Adrenal gland (tissue), 12 donors: ENCODE results near the gene CERK. TPM values are rescaled to one million over a fixed set of nuclear protein-coding genes. Genes with fewer than 3 reads are reported as not detected.
"Not testable (repeated sequence)": the region's sequence is repeated elsewhere in the genome, so short reads cannot be mapped to it uniquely, and the experiment has no call there.

Experiments used
- DNase-seq, 7 donors: peaks; one replicate each; pipeline ENCODE4 v3.0.0-alpha.2; 2019 to 2020
- H3K27ac ChIP-seq, 5 donors: fragments of 200-600 bp; sonication (generic) in 4 of 5; 1 replicate in 3 of 5; 2 replicates in 2 of 5; pipeline versions ENCODE4 v1.5.1 to v1.8.0; 2016 to 2020; ENCODE audit warnings: mild to moderate bottlenecking in 1 of 5
- H3K27me3 ChIP-seq: fragments of 200-600 bp; 2 replicates; pipeline ENCODE4 v1.8.0; 2021
- H3K36me3 ChIP-seq, 2 donors: fragments of 200-600 bp; replicated peaks in 1 of 2; 1 replicate in 1 of 2; 2 replicates in 1 of 2; pipeline versions ENCODE4 v1.5.1 to v1.8.0; 2018 to 2022
- H3K4me1 ChIP-seq, 2 donors: fragments of 200-600 bp; replicated peaks in 1 of 2; 1 replicate in 1 of 2; 2 replicates in 1 of 2; pipeline versions ENCODE4 v1.5.1 to v1.8.0; 2018 to 2021
- H3K4me3 ChIP-seq, 4 donors: fragments of 200-600 bp; sonication (generic) in 3 of 4; one replicate each; pipeline ENCODE4 v1.5.1; 2016 to 2018
- H3K9me3 ChIP-seq, 3 donors: fragments of 200-600 bp; sonication (generic) in 1 of 3; replicated peaks in 1 of 3; 1 replicate in 2 of 3; 2 replicates in 1 of 3; pipeline versions ENCODE4 v1.5.1 to v1.8.0; 2016 to 2021
- POLR2A ChIP-seq, 2 donors: fragments of 450-650 bp; IDR thresholded peaks; one replicate each; pipeline ENCODE4 v1.6.1; 2017; ENCODE audit warnings: antibody characterized with exemption in 2 of 2, mild to moderate bottlenecking in 2 of 2, moderate library complexity in 1 of 2
- WGBS, 4 donors: extraction: QIAGEN DNeasy Blood & Tissue Kit in 2 of 4; methylation state at CpG; one replicate each; pipeline versions ENCODE4 v1.1.5 to v1.1.7; 2013 to 2017; 5-methylcytosine and 5-hydroxymethylcytosine counted together
- intact Hi-C, 2 donors: fragments of 100-400 bp; cut with DNase I; formaldehyde crosslinking; loops; one replicate each; pipeline versions ENCODE4 v1.14.1 to v1.15.0; 2022 to 2023
- polyA plus RNA-seq, 3 donors: library from polyadenylated mRNA; stranded (reverse); fragments of 200-250 nt in 2 of 3; fragments of 350-450 nt in 1 of 3; fragmentation: Illumina TruSeq in 1 of 3; extraction: RNeasy Lipid Tissue Mini Kit (QIAGEN cat#74804) in 1 of 3; gene quantifications; one replicate each; pipeline ENCODE4 v1.2.3, GENCODE V29; 2013 to 2014
- total RNA-seq, 9 donors: library from RNA; depleted of rRNA in 4 of 9; stranded (reverse); fragments of >200 nt in 4 of 9; fragments of 120-200 nt in 1 of 9; fragmentation: NEBNext Ultra II Directional in 1 of 9; extraction: Animal tissue kit (Norgen Biotek cat#: 25700) in 1 of 9; gene quantifications; one replicate each; pipeline versions ENCODE4 v1.1.0 to v1.2.4, GENCODE V29; 2013 to 2023
- TF ChIP-seq, protein P1 (sequence below), 6 experiments: fragments of 450-650 bp in 4 of 6; fragments of 200-600 bp in 2 of 6; sonication (generic) in 1 of 6; IDR thresholded peaks; 1 replicate in 5 of 6; 2 replicates in 1 of 6; pipeline versions ENCODE4 v1.5.1 to v1.8.0; 2016 to 2021; ENCODE audit warnings: antibody characterized with exemption in 6 of 6, mild to moderate bottlenecking in 2 of 6, moderate library complexity in 1 of 6
- donor health status: healthy with polysubstance abuse.
- donor health status: Bipolar disorder and iron deficiency.
- donor health status: DM: yes; HTN: yes; CAD: no.
- donor health status: DM: no; HTN: no; CAD: no.
- donor health status: DM: no; HTN: no; CAD: no.
- donor health status: DM: yes; HTN: yes; CAD: no.

CERK gene
- total and polyA plus RNA-seq, 12 donors = 18.6 to 92.1 (median 41.5) TPM

DNA sequence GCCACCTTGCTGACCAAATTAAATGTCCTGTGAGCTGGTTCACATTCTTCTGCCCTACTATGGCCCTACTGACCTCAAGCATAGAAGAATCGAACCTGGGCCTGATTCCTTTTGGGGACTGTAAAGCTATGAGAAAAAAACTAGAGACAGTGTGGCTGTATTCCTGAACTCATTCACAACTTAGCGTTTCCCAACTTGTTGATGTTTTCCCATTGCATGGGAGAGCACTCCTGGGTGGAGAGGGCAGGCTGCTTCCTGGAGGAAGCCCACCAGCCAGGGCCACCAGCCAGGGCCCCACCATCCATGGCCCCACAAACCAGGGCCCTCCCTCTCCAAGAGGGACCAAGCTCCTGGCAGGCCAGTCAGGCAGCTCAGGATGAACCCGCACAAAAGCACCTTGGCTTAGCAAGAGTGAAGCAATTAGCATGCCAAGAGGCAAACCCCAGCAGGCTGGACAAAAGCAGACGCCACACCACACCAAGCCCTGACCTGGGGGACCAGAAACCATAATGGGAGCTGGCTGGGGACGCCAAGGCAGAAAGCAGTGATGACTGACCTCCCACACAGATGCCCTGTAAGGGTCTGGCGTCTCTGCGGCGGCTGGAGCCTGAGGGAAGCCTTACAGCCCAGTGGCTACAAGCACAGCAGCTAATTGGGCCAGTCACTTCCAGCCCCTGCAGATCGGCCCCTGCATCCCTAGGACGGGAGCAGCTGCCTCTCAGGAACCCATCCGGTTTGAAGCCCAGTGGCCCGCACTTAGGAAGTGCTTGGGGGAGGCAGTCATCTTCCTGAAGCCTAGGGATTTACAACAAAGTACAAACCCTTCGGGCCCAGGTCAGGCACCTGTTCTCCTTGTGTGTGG is 2.1 kb downstream of the CERK start:
- no peaks in the 10 kb centered on the region for H3K9me3 ChIP-seq
- peak overlapping the region in 1 of 4 donors; percentile 86 for H3K4me3 ChIP-seq
- WGBS, 4 donors = 70 to 91% (median 80%) methylated on average over 4 to 13 of the region's 13 CpGs
- H3K4me1 ChIP-seq = peaks cover 51 to 71% of the 10 kb centered on the region in 2 donors
- DNase-seq = no peak
- intact Hi-C loops = loop anchor here in 1 of 2 donors (10.0 kb wide), 1 partner anchor 161 kb away; no protein-coding TSS in a partner anchor
- H3K27ac ChIP-seq = peak overlapping the region; percentile 22 to 95 (median 48)
- no peaks in the 10 kb centered on the region for H3K27me3 ChIP-seq
- TF ChIP-seq, protein P1, sequence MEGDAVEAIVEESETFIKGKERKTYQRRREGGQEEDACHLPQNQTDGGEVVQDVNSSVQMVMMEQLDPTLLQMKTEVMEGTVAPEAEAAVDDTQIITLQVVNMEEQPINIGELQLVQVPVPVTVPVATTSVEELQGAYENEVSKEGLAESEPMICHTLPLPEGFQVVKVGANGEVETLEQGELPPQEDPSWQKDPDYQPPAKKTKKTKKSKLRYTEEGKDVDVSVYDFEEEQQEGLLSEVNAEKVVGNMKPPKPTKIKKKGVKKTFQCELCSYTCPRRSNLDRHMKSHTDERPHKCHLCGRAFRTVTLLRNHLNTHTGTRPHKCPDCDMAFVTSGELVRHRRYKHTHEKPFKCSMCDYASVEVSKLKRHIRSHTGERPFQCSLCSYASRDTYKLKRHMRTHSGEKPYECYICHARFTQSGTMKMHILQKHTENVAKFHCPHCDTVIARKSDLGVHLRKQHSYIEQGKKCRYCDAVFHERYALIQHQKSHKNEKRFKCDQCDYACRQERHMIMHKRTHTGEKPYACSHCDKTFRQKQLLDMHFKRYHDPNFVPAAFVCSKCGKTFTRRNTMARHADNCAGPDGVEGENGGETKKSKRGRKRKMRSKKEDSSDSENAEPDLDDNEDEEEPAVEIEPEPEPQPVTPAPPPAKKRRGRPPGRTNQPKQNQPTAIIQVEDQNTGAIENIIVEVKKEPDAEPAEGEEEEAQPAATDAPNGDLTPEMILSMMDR (IDR thresholded peaks at IDR 0.05) = no peak
- TF ChIP-seq POLR2A (IDR thresholded peaks at IDR 0.05) = no peak
- peaks cover 0 to 5% of the 10 kb centered on the region in 2 donors for H3K36me3 ChIP-seq

DNA sequence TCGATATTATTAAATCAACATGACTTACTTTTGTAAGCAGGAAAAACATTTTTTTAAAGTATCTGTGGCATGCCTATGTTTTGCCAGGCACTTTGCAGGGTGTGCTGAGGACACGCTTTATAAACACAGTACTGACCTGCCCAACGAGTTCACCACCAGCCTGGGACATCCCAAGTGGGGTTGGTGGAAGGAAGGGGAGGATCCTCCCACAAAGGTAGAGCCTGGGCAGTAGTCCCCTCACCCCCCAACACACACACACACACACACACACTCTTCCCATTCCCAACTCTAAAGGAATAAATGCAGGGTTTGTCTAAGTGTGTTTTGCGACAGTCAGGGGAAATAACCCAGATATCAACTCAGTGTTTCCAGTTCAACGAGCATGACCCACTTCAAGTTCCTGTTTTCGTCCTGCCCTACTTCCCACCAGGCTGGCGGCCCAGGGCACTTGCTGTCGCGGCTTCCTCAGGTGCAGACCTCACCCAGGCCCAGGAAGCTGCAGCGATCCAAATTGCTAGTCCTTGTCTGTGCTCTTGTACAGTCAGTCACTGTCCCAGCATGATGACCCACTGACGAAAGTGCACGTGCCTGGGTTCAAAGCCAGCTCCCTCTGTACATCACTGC is 3.1 kb downstream of the CERK start:
- H3K36me3 ChIP-seq = peaks cover 0 to 5% of the 10 kb centered on the region in 2 donors
- H3K4me1 ChIP-seq = peaks cover 51 to 81% of the 10 kb centered on the region in 2 donors
- intact Hi-C loops = loop anchor here in 1 of 2 donors (10.0 kb wide), 1 partner anchor 160 kb away; no protein-coding TSS in a partner anchor
- no peaks in the 10 kb centered on the region for H3K9me3 ChIP-seq
- no peaks in the 10 kb centered on the region for H3K27me3 ChIP-seq
- peak overlapping the region; percentile 22 to 95 (median 48) for H3K27ac ChIP-seq
- H3K4me3 ChIP-seq = no peak overlapping the region
- DNase-seq = peak in 4 of 7 donors; percentile 61 to 79 (median 65)
- 10 to 44% (median 35%) methylated on average over 11 to 12 of the region's 12 CpGs for whole genome bisulfite sequencing, 4 donors
- TF ChIP-seq, protein P1 (IDR thresholded peaks at IDR 0.05) = no peak
- TF ChIP-seq POLR2A (IDR thresholded peaks at IDR 0.05) = peak in 1 of 2 donors; percentile 10

DNA sequence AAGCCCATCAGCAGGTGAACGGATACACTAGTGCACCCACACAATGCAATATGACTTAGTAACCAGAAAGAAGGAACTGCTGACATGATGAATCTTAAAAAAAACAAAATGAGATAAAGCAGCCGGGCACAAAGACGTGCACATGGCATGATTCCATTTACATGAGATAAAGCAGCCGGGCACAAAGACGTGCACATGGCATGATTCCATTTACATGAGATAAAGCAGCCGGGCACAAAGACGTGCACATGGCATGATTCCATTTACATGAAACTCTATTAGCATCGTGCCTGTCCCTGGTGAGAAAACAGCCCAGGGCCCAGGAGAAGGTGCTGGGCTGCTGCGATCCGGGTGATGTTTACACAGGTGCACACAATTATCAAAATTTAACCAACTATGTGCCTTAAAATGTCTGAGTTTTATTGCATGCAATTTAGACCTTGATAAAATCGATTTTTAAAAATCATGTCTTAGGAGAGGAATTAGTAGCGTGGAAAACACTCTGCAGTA is 3.8 kb downstream of the CERK start:
- intact Hi-C loops = loop anchor here in 1 of 2 donors (10.0 kb wide), 1 partner anchor 159 kb away; no protein-coding TSS in a partner anchor
- peaks cover 49 to 80% of the 10 kb centered on the region in 2 donors for H3K4me1 ChIP-seq
- H3K27ac ChIP-seq = peak overlapping the region in 4 of 5 donors; percentile 22 to 95 (median 64)
- not testable (repeated sequence) for H3K9me3 ChIP-seq, H3K4me3 ChIP-seq, H3K27me3 ChIP-seq, H3K36me3 ChIP-seq
- WGBS, 4 donors = 19 to 30% (median 24%) methylated on average over 12 of the region's 12 CpGs
- peak in 2 of 7 donors; percentile 48 to 83 for DNase-seq
- TF ChIP-seq POLR2A (IDR thresholded peaks at IDR 0.05) = peak in 1 of 2 donors; percentile 4

DNA sequence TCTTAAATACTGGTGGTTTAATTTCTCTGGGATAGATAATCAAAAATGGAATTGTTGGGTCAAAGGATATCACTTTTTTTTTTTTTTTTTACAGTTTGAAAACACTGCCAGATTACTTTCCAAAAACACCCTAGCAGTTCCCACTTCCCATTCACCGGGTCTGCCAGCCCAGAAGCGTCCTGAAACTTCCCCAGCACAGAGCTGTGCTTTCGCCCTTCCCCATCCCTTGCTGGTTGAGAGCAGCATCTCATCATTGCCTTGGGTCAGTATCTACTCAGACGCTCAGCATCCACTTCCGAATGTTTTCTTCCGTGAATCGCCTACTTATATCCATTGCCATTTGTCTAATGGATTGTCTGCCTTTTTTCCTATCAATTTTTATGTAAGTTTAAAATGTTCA is 5.5 kb downstream of the CERK start:
- TF ChIP-seq POLR2A (IDR thresholded peaks at IDR 0.05) = no peak
- TF ChIP-seq, protein P1 (IDR thresholded peaks at IDR 0.05) = no peak
- Histone ChIP-seq H3K9me3 (no peaks in the 10 kb centered on the region), H3K4me3 (no peak overlapping the region), H3K27me3 (no peaks in the 10 kb centered on the region), H3K27ac (no peak overlapping the region), H3K36me3 (peaks cover 0 to 5% of the 10 kb centered on the region in 2 donors), H3K4me1 (peaks cover 40 to 81% of the 10 kb centered on the region in 2 donors)
- intact Hi-C loops = loop anchor here in 1 of 2 donors (10.0 kb wide), 1 partner anchor 158 kb away; no protein-coding TSS in a partner anchor
- 72 to 82% (median 75%) methylated on average over 7 of the region's 7 CpGs for WGBS, 4 donors
- no peak for DNase-seq
